CD4-positive, alpha-beta T cell treated with Interleukin-6 for 4 hours (primary cell): Measurements from ENCODE around the gene SOCS1.
"Not testable (repeated sequence)": the region's sequence is repeated elsewhere in the genome, so short reads cannot be mapped to it uniquely, and the experiment has no call there.

Experiments
- DNase-seq: peaks from one replicate; pipeline ENCODE4 v3.0.0-alpha.2; 2020; ENCODE audit warnings: mixed read lengths

The SOCS1 gene, protein sequence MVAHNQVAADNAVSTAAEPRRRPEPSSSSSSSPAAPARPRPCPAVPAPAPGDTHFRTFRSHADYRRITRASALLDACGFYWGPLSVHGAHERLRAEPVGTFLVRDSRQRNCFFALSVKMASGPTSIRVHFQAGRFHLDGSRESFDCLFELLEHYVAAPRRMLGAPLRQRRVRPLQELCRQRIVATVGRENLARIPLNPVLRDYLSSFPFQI

DNA sequence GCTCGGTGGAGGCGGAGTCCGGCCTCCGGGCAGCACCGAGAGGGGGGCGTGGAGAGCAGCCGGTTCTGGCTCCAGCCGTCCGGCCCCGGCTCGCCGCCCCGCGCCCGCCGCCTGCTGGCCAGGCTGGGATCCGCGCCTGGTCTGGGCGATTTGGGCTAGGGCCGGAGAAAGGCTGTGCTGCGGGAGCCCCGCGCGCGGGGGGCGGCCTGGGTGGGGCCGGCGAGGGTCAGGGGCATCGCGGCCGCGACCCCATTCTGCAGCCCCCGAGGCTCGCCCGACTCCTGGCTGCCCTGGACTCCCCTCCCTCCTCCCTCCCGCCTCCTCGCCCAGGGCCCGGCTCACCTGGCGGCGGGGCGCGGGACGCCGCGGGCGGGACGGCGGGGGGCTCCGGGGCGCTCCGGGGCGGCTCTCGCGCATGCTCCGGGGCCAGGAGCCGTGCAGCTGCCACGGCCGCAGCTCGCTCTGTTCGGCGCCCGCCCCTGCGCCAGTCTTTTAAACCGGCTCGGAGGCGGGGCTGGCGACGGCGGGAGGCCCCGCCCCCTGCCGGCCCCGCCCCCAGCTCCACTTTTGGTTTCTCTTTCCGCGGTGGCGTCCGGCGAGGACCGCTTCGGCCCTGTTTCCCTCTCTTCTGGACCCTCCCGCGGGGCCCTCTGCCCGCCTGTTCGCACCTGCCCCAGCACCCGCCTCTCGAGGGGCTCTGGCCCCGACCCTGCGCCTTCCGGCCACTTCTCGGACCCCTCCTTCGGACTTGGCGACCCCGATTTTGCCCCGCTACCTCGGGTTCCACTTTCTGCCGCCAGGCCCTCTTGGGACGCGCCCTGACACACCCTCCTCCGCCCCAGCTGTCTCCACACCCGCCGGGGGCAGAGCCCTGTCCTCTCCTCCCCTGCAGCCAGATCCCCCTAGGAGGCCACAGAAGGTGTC is at the start of gene SOCS1:
Gene SOCS1 (minus strand): TSS at position 468 of the 924 bp plus-strand sequence. CDS start 726 bp downstream, outside the sequence.
- DNase-seq = peak; percentile 89

DNA sequence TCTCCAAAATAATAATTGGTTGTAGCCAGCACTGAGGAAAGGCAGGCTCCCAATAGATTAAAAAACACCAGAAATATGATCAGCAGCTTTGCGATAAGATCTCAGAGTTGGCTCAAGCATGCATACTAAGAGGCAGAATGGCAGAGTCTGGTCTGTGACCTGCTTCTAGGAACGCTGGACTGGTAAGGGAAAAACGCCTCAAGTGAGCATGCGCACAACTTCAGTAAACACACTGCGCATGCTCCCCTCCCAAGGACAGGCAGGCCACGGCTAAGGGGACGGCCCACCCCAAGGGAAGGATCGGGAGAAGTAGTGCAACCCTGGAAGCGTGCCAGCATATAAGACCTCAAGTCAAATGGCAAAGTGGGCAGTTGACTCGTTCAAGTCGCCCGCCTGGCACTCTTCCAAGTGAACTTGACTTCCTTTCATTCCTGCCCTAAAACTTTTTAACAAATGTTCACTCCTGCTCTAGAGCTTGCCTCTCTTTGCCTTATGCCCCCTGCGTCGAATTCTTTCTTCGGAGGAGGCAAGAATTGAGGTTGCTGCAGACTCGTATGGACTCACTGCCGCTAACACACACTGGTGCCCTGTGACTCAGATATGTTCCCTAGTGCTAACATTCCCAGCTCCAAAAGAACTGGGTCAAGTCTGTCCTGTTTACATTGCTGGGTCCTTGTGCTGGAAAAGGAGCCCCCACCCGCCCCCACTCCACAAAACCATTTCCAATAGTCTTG is 47.6 kb upstream of the SOCS1 start:
- no peak for DNase-seq

DNA sequence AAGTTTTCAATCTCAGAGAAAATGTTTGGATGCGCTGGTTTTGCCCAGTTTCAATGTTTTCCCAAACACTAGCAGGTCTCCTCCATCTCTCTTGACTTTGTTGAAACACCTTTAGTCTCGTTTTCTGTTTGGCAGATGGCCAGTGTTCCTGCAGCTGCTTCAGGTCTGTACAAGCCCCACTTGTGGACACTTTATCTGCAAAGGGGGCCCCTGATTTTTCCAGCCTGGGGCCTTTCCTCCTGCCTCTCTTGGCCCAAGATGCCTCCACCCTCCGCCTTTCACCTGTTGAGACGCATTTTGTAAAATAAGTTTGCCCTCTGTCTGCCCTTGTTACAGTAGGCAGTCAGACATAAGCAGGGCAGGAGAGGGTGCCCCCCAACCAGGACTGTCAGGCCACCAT is 47.0 kb upstream of the SOCS1 start:
- DNase-seq = no peak

DNA sequence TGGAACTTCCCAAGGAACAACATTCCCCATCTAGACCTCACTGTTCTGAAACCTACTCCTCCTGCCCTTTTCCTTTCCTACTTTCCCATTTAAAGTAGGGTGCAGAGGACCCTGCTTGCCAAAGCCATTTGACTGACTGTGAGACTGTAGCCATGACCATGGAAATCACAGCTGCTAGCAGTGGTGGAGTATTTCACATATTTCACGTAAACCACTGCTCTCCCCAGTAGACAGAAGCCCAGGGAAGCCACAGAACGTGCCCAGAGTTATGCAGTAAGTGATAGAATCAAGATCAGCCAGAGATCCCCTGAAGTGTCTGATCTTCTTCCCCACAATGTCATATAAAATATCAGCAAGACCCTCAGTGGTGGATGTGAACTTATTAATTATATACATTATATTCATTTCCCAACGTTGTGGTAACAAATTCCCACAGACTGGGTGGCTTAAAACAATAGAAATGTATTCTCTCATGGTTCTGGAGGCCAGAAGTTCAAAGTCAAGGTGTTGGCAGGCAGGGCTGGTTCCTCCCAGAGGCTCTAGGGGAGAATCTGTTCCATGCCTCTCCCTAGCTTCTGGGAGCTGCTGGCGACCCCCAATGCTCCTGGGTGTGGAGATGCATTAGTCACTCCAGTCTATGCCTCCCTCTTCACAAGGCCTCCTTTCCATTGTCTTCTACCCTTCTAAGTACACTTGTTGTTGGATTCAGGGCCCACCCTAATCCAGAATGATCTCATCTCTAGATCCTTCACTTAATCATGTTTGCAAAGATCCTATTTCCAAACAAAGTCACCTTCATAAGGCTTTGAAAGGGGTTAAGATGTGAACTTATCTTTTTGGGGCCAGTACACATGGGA is 45.9 kb upstream of the SOCS1 start:
- DNase-seq = no peak

DNA sequence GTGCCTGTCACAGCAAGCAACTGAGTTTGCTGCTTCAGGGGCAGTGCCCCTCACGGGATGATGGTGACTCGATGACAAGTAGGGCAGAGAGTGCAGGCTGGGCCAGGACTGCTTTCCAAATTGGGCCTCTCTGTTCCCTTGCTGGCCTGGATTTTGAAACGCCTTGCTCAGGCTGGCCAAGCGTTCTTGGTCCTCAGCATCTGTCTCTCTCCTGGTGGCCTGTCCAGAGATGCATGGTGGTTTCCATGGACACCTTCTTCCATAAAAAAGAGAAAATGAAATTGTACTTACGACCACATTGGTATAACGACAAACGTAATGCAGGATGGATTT is 44.5 kb upstream of the SOCS1 start:
- no peak for DNase-seq

DNA sequence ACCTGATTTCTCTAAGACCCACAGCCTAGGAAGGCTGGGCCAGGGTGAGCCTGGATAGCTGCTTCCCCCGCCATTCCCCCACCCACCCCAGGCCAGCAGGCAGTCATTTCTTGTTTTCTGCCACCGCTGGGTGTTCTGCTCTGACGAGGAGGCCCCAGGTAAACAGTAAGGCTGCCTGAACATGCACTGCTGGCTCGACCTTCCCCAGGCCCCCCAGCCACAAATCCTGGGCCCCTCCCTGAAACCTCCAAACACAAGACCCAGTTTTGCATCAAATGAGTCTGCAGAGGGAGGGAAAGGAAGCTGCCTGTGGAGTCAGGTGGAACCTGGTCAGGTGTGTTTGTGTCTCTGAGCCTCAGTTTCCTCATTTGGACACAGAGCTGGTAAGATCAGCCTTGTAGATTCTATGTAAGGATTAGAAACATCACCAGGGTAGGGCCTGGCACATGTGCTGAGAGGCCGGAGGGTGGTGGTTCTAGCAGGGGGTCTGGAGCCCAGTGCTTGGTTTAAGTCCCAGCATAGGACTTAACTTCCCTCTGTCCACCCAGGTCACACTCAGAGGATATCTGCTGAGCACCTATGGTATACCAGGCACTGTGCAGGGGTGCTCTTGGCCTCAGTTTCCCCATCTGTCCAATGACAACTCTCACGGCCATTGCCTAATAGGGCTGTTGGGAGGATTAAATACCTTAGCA is 44.0 kb upstream of the SOCS1 start:
- no peak for DNase-seq

DNA sequence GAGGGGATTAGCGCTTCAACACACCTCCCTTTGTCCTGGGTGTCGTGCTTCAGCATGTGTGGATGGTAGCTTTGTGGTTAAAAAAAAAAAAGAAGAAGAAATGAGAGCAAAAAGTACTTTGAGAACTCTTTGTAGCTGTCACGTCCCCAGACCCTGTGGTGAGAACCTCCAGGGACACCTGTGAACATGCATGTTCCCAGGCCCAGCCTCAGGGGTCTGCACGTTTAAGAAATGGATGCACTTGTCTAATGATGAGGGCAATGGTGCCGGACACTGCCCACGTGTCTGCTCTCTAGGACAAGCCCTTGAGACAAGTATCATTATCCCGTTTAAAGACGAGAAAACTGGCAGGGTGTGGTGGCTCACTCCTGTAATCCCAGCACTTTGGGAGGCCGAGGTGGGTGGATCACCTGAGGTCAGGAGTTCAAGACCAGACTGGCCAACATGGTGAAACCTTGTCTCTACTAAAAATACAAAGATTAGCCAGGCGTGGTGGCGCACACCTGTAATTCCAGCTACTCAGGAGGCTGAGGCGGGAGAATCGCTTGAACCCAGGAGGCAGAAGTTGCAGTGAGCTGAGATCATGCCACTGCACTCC is 43.0 kb upstream of the SOCS1 start:
- DNase-seq = peak; percentile 28

DNA sequence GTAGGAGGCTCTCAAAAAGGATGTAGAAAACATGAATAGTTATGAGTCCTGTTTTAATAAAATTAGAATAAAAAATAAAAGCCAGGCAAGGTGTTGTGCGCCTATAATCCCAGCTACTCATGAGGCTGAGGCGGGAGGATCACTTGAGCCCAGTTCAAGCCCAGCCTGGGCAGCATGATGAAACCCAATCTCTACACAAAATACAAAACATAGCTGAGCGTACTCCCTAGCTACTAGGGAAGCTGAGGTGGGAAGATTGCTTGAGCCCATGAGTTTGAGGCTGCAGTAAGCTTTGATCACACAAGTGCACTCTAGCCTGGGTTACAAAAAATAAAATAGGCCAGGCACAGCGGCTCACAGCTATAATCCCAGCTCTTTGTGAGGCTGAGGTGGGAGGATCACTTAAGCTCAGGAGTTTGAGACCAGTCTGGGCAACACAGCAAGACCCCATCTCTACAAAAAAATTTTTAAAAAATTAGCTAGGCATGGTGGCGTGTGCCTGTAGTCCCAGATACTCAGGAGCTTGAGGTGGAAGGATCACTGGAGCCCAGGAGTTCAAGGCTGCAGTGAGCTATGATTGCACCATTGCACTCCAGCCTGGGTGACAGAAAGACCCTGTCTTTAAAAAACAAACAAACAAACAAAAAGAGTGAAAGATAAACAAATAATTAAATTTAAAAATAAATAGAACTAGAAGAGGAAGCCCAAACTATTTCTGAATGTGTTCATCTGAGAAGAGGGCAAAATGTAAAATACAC is 42.3 kb upstream of the SOCS1 start:
- no peak for DNase-seq

DNA sequence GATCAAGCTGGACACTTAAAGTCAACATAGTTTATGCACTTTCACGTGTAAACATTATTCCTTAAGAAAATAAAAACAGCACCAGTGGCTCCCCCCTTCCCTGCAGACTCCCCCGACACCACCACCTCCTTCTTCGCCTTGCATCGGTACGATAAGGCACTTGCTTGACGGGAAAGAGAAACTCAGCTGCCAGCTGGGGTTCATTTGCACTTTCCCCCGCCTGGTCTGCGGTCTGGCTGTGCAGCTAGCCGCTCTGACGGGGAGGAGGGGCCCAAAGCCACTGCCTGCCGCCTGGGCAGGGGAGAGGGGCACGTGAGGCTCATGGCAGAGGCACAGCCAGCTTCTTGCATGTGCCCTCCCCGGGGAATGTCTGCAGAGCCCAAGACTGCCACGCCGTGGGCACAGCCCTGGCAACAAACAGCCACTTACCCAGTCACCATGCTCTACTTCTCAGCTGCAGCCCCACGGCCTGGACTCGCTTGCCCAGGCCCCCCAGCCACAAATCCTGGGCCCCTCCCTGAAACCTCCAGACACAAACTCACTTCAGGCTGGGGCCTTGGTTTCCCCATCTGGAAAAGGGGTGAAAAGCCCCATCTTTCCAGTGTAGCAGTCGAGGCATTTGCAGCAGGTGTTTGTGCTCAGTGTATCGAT is 41.6 kb upstream of the SOCS1 start:
- DNase-seq = peak; percentile 78

DNA sequence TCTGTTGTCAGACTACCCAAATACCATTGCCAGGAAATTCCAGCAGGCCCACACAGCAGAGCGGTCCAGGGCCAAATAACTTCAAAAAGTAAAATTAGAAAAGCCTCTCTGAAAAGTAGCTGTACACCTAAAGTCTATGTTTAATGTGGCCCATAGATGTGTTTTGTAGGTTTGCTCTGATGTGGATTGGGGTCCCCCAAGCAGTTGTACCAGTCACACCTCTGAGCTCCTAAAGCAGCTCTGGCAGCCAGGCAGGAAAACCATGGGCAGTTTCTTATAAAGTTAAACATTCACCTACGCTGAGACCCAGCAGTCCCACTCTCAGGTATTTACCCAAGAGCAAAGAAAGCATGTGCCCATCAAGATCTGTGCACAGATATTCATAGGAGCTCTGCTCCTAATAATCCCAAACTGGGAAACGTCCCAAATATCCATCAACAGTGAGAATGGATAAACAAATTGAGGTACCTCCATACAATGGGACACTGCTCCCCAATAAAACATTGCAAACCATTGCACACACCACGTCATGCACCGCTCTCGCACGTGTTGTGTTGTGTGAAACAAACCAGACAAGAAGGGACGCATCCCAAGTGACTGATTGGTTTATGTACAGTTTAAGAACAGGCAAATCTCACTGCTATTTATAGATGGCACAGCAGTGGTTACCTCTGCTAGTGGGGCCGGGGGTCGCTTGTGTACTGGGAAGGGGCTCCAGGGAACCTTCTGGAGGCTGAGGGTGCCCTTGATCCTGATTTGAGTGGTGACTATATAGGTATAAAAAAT is 40.9 kb upstream of the SOCS1 start:
- no peak for DNase-seq

DNA sequence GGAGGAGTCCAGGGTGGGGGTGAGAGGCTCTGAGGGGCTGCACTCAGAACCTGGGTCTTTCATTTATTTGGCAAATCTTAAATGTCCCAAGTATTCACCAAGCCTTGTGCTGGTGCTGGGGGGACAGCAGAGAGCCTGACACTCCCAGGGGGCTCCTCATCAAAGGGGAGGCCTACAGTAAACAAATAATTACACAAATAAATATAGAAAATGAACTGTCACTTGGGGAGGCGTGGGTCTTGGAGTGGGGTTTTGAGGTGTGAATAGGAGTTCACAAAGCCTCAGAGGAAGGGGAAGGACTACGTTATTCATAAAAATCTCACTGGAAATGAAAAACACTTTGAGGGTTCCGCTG is 40.3 kb upstream of the SOCS1 start:
- DNase-seq = no peak

DNA sequence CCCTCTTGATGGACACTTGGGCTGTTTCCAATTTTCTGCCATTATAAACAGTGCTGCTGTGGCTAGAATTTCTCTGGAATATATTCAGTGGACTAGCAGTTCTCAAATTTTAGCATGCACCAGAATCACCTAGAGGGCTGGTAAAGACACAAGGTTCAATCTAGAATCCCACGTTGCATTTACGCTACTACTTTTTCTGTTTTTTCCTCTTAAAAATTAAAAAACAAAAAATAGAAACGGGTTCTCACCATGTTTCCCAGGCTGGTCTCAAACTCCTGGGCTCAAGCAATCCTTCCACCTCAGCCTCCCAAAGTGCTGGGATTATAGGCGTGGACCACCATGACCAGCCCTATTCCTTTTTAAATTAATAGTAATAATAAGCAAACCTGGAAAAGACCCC is 39.7 kb upstream of the SOCS1 start:
- DNase-seq = no peak

DNA sequence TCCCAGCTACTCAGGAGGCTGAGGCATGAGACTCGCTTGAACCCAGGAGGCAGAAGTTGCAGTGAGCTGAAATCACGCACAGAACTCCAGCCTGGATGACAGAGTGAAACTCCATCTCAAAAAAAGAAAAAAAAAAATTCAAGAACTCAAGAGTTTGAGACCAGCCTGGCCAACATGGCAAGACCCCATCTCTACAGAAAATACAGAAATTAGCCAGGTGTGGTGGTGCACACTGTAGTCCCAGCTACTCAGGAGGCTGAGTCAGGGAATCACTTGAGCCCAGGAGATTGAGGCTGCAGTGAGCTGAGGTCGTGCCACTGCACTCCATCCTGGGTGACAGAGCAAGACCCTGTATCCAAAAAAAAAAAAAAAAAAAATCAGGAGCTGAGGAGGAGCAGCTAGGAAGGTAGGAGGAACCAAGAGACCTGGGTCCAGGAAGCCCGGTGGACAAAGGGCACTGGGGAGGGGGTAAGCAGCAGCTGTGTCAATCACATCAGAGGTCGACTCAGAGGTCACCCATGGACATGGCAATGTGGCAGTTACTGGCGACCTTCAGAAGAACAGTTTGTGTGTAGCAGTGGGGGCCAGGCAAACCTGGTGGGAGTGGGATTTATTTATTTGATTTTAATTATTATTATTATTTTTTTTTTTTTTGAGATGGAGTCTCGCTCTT is 36.2 kb upstream of the SOCS1 start:
- DNase-seq = no peak

DNA sequence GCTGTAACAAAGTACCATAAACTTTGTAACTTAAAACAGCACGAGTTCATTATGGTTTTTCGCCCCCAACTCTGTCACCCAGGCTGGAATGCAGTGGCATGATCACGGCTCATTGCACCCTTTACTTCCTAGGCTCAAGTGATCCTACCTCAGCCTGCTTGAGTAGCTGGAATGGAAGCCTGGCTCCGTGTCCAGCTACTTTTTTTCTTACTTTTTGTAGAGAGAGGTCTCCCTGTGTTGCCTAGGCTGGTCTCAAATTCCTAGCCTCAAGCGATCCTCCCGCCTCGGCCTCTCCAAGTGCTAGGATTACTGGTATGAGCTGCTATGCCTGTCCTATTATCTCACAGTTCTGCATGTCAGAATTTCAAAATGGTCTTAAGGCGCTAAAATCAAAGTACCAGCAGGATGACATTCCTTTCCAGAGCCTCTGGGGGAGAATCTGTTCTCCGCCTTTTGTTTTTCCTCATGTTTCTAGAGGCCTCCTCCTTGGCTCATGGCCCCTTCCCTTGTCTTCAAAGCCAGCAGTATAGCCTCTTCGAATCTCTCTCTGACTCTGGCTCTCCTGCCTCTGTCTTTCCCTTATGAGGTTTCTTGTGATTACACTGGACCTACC is 35.2 kb upstream of the SOCS1 start:
- no peak for DNase-seq

DNA sequence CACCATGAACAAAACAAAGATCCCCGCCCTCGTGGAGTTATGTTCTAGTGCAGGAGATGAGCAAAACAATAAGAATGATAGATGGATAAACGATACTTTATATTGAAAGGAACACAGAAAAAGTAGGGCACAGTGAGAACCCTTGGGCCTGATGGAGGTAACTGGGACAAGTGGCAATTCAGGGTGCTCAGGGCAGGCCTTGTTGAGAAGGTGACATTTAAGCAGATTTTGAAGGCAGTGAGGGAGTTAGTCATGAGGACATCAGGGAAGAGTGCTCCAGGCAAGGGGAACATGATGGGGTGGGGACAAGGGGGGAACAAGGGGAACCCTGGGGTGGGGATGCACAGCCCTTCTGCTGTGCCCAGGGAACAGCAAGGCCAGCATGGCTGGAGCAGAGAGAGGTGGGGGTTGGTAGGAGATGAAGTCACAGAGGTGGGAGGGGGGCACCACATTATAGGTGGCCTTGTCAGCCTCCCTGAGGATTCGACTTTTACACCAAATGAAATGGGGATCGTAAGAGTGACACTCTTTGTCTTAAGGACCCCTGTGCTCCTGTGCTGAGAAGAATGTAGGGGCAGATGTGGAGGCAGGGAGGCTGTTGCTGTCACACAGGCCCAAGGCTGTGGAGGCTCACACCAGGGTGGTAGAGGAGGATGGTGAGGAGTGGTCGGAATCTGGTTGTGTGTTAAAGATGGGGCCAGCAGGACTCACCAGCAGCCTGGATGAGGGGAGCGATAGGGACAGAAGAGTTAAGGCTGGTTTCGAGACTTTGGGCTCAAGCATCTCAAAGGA is 34.3 kb upstream of the SOCS1 start:
- DNase-seq = no peak

DNA sequence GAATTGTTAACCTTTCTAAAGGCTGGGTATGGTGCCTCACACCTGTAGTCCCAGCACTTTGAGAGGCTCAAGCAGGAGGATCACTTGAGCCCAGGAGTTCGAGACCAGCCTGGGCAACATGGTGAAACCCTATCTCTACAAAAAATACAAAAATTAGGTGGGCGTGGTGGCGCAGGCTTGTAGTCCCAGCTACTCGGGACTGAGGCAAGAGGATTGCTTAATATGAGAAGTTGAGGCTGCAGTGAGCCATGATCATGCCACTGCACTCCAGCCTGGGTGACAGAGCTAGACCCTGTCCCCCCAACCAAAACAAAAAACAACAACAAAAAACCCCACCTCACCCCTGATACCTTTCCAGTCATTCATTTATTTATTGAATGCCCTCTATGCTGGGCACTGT is 33.7 kb upstream of the SOCS1 start:
- not testable (repeated sequence) for DNase-seq

DNA sequence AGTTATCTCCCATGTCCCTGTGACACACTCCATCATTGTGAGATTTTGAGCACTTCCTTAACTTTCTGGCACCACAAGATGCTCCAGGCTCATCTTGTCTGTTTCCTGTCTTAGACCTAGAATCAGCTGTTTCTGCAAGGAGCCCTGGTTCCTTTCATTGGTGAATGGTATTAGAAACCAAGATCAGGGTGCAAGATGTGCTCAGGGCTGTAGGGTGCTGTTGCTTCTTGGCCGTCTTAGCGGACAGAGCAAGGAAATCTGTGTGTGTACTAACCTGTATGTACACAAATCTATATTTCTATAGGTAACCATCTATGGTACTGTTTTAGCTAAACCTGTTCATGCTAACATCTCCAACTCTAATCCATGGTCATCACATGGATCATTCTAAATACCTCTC is 33.2 kb upstream of the SOCS1 start:
- DNase-seq = no peak

DNA sequence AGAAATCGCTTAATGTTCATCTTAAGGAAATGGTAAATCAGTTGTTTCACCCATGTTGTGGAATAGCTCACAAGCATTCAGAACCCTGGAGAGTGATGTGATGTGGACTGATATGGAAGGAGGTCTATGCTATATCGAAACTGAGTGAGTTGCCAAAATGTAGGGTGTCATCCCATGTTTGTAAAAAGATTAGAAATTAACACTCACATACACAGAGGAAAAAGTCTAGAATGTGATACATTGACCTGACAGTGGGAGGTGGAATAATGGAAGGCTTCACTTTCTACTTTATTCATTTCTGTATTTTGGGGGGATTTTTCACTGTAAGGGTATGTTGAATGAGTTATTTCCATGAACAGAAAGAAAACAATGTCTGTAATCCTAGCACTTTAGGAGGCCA is 29.8 kb upstream of the SOCS1 start:
- DNase-seq = no peak
